ENCODE results near the gene RHBDF1.

RHBDF1 gene

DNA sequence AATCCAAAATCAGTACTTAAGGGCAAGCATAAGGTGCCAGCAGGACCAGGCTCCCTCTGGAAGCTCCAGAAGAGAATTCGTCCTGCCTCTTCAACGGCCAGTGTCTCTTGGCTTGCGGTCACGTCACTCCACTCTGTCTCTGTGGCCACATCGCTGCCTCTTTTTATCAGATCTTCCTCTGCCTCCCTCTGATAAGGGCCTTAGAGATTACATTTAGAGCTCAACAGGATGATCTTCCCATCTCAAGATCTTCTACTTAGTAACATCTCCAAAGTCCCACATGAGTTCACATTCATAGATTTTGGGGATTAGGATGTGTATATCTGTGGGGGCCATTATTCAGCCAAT is 22.5 kb upstream of the RHBDF1 start:
- DNase-seq (ENCODE audit: low read depth) = no peak

DNA sequence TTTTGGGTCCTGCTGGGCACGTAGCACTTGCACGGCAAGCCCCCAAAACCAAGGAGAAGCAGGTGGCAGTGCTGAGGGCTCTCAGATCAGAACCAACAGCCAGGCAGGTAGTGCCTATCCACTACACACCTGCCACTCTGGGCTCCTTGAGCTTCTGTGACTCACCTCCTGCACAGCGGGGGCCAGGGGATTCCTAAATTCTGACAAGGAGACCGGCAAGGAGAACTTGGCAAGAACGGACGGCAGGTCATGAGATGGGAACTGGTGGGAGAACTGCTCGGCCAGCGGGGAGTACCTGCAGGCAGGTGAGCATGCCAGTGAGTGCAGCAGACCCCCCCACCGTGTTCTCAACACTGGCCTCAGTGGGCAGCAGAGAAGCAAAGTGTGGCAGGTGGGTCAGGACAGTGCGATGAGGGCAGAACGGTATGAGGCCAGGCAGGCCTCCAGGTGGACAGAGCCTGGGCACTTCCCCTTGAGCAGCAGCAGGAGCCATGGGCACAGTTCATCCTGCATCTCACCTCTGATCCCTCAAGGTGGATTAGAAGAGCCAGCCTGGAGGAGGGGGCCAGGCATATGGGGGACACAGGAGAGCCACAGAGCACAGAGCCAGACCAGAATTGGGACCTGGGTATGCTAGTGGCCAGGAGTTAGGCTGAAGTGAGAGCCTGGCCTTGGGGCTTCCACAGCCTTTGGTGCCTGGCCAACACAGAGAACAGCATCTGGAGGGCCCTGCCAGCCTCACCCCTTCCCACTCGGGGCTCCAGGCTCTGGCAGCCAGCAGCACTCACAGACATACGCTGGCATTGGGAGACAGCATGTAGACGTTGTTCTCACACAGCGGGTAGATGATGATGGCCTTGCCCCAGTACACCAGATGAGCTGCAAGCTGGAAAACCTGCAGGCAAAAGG is 20.3 kb upstream of the RHBDF1 start:
- no peak for DNase-seq (ENCODE audit: low read depth)

DNA sequence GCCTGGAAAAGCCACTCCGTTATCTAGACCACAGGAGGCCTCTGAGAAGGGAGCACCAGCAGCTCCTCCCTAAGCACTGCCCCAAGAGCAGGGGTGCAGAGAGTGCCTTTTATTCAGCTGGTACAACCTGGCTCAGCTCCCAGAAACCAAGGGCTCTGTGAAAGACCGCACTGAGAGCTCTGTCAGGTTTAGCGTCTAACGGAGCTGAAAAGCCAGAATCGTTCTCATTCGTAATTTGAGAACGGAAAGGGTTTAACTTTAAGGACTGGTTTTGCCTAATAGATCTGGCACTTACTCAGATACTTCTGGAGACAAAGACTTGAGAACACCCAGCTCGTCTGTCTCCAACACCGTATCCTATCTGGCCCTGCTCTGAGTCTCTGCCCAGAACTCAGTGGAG is 19.1 kb upstream of the RHBDF1 start:
- no peak for DNase-seq (ENCODE audit: low read depth)

DNA sequence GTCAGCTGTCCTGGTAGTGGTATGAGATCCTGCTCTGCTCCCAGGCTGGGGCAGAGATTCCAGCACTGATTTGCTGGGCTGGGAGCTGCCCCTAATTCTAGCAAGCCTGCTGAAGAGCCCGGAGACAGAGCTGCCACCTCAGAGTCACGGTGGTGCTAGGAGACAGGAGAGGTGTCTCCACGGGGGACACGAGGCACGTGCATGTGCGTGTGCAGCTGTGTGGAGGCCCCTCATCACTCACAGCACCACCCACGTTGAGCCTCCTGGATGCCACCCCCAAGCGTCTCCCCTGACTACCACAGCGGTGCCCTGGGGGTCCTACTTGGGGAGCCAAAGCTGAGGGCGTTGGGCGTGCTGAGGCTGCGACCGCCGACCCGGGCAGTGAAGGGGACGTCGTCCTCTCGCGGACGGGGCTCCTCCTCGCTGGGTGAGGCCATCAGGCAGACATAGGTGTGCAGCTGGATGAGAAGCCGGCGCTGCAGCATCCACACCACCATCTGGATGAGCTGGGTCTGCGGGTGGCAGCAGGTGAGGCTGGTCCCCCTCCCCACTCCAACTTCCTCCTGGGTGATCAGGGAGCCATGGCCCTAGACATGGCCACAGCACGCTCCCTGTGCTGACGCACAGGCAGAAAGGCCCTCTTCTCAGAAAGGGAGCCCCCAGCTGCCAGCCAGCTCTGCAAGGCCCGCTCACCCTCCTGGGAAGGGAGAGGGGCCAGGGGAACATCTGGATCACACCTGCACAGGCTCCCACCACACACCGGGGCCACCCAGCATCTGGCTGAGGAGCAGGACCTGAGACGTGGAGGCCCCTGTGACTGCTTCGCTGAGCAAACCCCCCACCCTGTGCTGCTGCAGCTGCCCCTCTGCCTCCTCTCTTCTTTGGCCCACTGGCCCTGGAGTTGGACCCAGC is 17.2 kb upstream of the RHBDF1 start:
- DNase-seq (ENCODE audit: low read depth) = no peak

DNA sequence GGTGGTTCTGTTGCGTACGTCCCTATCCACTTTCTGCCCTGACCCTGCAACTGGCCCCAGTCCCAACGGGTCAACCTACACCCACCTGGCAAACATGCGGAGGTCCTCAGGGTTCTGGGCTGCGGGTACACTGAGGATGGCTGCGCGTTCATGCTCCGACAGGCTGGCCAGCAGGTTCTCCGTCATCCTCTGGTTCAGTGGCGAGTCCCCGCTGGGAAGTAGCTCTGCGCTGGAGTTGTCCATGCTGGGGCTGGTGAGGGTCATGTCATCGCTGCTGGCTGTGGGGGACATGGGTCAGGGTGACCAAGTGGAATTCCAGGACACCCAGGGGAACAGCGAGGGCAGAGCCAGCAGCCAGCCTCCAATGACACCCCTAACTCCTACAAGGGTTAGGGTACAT is 16.2 kb upstream of the RHBDF1 start:
- DNase-seq (ENCODE audit: low read depth) = no peak

DNA sequence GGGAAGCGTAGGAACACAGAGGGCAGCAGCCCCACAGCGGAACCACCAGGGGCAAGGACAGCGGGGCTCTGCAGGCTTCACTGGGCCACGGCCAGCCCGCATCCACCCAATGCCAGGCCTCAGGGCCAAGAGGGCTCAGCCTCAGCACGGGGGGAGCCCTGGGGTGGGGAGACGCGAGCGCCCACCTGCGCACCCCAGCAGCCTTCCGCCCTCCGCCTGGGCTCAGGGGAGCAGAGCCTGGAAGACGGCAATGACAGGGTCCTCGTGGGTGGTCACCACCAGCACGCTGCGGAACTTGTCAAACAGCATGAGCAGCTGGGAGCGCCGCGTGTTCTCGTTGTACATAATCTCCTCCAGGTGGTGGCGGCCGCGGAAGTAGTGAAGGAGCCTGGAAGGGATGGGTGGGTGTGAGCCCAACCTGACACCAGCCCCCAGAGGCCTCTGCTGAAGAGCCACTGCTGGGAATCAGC is 14.1 kb upstream of the RHBDF1 start:
- DNase-seq (ENCODE audit: low read depth) = no peak

DNA sequence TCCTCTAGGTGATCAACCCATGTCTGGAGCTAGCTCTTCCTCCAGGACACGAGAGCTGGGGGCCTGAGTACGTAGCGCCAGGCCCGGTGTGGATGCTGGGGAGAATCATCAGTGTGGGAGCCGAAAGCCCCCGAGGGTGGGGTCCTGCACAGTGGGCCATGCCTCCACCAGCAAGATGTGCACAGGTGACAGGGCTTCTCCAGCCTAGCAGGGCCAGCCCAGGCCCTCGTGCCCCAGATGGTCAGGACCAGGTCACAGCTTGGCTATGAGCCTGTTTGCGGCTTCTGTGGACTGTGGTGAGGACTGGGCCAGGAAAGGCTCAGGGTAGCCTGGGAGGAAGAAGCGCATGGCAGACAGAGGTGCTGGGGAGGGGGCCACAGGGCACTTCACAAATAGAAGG is 13.4 kb upstream of the RHBDF1 start:
- no peak for DNase-seq (ENCODE audit: low read depth)

DNA sequence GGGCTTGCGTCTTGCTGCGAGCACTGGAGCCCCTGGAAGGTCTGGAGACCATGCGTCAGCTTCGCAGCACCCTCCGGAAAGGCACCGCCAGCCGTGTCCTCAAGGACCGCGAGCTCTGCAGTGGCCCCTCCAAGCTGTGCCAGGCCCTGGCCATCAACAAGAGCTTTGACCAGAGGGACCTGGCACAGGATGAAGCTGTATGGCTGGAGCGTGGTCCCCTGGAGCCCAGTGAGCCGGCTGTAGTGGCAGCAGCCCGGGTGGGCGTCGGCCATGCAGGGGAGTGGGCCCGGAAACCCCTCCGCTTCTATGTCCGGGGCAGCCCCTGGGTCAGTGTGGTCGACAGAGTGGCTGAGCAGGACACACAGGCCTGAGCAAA is 13.0 kb upstream of the RHBDF1 start:
- no peak for DNase-seq (ENCODE audit: low read depth)

DNA sequence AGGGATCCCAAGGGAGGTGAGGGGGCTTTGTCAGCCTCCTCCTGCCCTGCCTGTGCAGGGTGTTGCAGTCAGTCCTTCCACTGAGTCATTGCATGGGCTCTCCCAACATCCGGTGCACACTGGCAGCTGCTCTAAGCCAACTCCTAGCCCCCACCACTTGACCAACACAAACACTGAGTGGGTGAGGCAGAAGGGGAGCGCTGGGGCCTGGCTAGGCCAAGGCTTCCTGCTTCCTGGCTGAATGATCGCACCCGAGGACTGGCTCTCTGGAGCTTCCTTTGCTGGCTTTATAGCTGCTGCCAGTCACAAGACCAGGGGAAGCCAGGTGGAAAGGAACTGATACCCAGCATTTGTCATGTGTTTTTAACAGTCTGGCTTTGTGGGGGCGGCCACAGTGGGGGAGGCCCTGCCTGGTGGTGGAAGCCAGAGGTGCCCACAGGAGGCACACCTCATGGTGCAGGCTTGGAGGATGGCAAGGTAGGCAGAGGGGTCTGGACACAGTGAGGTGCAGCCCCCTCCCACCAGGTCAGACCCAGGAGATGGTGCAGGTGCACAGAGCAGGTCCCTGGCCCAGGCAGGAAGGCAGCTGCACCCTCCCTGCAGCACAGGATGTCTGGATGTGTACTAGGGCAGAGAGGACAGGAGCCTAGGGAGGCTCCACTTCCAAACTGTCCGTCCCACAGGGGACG is 12.4 kb upstream of the RHBDF1 start:
- peak; percentile 46 for DNase-seq (ENCODE audit: low read depth)

DNA sequence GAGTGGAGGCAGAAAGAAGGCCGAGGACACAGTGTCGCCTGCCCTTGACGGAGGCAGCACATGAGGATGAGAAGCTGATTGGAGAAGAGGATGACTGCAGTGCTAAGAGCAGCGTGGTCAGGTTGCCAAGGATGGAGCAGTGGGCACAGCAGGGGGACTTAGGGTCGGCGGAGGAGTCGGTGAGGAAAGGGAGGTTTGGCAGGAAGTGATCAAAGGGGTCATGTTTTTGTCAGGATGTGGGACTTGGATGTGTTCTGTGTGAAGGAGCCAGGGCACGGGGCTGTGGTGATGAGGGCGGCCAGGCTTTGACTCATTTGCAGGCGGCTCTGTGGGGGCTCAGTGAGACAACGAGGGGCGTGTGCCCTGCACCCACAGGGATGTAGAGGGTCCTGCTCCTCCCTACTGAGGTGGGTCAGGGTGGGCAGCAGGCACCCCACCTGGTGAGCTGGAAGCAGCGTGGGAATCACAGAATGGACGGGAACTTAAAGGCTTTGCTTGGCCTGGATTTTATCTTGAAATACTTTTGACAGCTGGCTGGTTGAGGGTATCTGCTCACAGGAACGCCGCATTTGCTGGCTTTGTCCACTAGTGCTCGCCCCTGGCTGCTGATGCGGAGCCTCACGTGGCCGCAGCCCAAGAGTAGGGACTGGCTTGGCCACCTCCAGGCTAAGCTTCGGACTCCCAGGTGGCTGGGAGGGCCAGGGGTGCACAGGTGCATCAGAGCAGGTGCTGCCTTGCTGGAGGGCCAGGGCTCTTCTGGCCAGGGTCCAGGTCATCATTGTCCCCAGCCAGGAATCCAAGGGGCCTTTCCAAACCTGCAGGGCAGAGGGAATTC is 11.6 kb upstream of the RHBDF1 start:
- no peak for DNase-seq (ENCODE audit: low read depth)

DNA sequence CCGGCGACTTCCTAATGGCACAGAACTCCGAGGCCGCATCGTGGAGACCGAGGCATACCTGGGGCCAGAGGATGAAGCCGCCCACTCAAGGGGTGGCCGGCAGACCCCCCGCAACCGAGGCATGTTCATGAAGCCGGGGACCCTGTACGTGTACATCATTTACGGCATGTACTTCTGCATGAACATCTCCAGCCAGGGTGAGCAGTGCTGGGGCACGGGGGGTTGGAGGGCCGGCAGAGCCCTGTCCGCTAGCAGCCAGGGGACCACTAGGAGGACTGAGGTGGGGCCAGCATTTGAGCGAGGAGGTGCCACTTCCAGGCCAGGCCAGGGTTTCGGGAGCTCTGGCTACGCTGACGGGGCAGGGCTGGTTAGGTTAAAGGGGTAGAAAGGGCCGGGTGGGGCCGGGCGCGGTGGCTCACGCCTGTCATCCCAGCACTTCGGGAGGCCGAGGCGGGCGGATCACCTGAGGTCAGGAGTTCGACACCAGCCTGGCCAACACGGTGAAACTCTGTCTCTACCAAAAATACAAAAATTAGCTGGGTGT is 10.7 kb upstream of the RHBDF1 start:
- DNase-seq (ENCODE audit: low read depth) = no peak

DNA sequence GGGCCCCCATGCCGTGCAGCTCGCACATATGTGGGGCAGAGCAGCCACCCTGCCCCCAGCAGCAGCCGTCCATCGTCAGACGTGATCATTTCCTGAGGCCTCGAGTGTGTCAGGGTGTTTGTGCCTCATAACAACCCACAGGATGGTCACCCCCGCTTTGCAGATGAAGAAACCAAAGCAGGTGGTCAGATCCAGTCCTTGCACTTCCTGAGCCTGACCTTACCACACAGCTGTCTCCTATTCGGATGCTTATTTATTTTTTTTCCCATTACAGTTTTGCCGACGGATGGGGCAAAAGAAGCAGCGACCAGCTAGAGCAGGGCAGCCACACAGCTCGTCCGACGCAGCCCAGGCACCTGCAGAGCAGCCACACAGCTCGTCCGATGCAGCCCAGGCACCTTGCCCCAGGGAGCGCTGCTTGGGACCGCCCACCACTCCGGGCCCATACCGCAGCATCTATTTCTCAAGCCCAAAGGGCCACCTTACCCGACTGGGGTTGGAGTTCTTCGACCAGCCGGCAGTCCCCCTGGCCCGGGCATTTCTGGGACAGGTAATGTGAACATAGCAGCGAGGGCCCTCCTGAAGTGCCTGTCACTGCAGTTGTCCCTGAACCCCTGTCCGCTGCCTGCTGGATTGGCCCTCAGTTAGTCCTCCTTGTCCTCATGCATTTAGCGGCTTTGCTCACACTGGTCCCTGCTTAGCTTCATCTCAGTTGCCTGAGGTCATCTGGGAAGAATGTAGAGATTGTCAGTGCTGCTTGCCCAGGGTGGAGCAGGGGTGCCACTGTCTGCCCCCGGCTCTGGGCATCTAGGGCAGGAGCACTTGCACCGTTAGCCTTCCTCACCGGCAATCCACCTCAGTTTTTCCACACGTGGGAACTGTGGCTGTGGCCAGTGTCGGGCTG is 7.0 kb upstream of the RHBDF1 start:
- no peak for DNase-seq (ENCODE audit: low read depth)

DNA sequence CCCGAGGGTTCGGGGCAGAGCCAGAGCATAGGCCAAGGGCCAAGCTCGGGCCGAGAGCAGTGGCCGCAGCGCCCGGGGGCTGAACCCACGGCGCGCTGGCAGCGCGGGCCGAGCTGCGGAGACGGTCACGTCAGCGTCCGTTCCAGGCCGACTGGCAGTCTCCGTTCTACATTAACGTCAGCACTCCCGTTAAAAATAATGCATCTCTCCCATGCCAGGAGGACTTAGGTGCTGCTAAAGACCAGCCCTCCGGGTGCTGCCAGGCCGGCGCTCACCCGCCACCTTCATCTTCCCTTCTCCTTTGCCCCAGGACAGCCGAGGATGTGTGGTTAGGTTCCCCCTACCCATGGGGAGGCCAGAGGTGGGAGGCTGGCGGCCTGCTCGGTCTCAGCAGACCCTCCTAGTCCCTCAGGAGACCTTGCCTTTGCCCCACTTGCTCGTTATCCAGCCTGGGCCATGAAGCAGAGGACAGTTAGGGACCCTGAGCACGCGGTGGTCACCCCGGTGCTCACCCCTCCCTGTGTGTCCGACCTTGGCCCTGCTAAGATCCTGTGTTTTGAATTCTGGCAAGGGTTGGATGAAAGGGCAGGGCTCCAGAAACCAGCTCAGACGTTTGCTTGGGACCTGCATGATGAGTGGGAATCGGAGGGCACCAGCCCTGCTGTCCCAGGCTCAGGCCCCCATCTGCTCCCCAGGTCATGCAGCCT is 6.2 kb upstream of the RHBDF1 start:
- no peak for DNase-seq (ENCODE audit: low read depth)

DNA sequence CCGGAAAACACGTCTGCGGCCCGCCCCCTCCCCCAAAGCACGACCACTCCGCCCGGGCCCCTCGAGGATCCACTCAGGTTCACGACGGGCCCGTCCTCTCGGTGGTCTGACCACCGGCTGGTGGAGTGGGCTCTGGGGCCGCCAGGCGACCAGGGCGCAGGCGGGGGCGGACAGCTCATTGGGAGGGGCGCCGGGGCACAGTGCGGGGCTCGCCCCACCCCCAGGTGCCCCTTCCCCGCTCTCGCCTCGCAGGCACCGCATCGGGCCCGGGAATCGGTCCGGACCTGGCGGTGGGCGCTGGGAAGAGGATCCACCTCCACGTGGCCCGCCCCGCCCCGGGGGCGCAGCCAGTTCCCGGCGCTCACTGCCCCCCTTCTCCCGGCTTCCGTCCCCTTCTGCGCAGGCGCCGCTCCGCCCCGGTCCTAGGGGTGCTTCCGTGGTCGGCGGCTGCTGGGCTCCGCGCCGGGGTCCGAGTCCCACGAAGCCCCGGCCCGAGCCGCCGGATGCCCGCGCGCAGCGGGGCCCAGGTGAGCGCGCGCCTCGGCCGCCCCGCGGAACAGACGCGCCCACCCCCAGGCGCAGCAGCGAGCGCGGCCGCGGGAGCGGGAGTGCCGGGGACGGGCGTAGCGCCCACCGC is 5.5 kb upstream of the RHBDF1 start, which contains the start of gene MPG:
TSS of gene MPG (plus strand) at position 419 of the 637 bp plus-strand sequence. CDS start at position 504, 85 bp downstream.
- peak; percentile 74 for DNase-seq (ENCODE audit: low read depth)

DNA sequence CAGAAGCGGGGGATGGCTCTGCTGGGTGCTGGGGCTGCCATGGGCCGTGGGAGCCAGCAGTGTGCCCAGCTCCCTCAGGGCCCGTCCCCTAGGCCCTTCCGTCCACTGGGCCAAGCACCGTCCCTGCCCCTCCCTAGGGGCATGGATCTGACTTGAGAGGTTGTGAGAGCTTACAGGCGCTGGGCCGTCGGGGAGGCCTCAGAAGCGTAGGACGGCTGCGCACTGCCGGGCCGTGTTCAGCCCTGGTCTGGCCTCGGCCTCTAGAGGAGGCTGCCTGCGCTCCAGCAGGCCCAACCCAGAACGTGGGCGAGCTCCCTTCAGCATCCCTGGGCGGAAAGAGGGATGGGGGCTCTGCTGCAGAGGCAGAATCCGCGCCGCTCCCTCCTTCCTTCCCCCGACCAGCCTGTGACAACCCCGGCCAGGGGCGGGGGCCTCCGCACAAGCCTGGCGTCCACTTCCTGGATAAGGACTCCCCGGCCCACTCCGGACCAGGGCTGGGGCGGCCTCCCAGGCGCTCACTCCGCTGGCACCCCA is 4.9 kb upstream of the RHBDF1 start:
- no peak for DNase-seq (ENCODE audit: low read depth)

DNA sequence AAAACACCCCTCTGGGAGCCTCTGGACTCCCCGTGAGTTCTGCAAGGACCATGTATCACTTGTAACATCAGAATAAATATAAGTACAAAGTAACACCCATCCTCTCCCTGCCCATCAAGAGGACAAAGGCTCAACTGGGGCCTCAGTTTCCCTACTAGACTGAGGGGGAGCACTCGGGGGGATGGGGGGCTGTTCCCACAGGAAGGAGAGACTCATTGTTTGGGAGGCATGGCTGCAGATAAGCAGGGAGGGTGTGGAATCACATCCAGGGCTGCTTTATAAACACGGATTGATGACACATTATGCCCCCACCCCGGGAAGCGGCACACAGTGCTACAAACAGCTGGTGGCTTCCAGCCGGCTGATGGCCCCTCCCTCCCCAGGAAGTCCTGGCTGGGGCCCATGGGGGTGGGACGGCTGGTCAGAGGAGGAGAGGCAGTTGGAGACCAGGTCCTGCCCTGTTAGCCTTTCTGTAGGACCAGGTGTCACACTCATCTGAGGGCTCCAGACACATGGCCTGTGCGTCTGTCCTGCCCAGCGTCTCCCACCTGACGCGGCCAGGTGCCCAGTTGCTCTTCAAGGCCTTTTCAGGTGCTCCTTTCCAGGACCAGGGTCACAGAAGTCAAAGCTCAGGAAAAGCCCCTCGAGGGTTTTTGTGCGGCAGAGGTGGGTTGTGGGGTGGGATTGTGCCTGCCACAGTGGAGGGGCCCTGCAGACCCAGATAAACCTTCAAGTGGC is 4.3 kb upstream of the RHBDF1 start:
- DNase-seq (ENCODE audit: low read depth) = no peak

DNA sequence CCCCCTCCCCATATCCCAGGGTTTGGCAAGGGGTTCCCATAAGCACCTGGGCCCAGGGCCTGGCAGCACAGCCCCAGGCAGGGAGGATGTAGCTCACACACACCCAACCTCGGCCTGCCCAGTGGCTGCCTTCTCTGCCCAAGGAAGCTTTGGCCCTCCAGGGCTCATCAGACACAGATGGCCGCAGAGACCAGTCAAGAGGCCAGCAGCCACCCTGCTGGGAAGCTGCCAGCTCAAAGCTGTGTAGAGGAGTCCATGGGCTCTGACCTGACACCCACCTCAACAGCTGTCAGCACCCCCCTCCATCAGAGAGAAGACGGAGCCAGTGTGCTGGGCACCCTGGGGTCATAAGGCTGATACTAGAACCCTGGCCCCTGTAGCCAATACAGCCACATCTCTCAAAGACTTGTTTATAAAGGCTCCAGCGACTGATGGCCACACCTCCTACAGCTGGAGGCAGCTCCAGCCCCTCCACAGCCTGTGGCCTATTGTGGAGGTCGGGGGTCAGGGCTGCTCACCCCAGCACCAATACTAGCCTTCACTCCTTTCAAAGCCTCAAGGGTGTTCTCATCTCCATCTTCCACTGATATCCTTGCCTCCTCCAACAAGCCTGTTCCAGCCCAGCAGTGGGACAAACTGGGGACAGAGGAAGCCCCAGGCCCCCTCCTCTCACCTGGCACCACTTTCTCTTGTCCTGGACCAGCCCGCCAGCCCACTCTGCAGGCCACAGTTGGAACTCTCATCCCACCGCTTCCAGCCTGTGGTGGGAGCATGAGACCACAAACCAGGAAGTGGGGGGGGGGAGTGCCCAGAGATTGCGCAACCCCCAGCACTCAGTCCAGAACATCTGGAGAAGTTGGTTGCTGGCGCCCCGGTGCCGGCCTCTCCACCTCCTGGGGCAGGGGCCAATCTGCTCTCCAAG is 3.4 kb upstream of the RHBDF1 start:
- DNase-seq (ENCODE audit: low read depth) = no peak
